A549 (cell line): ENCODE results near the gene DNAH17.

ENCODE experiments used
- CEBPB ChIP-seq, 2 experiments: fragments of >200 bp in 1 of 2; sonication (Bioruptor Twin) in 1 of 2; formaldehyde crosslinking in 1 of 2; IDR thresholded peaks; 2 replicates each; pipeline ENCODE4 v1.6.1; 2012 to 2016
- CHD2 ChIP-seq: fragments of 150-350 bp; IDR thresholded peaks from 2 replicates; pipeline ENCODE4 v1.6.1; 2014; ENCODE audit warnings: low read length; ENCODE audit not compliant: partially characterized antibody
- CHD4 ChIP-seq: fragments of 200-600 bp; sonication (generic); IDR thresholded peaks from 2 replicates; pipeline ENCODE4 v1.6.1; 2016; ENCODE audit warnings: antibody characterized with exemption, mild to moderate bottlenecking, borderline replicate concordance
- HDAC2 ChIP-seq: fragments of 200-600 bp; sonication (generic); IDR thresholded peaks from 2 replicates; pipeline ENCODE4 v1.6.1; 2016
- JUNB ChIP-seq: fragments of >200 bp; sonication (Bioruptor Twin); formaldehyde crosslinking; IDR thresholded peaks from 2 replicates; pipeline ENCODE4 v1.6.1; 2016
- MAFK ChIP-seq: fragments of 450-650 bp; IDR thresholded peaks from 2 replicates; pipeline ENCODE4 v1.6.1; 2014; ENCODE audit not compliant: partially characterized antibody
- MAZ ChIP-seq: fragments of 150-350 bp; IDR thresholded peaks from 2 replicates; pipeline ENCODE4 v1.6.1; 2014; ENCODE audit warnings: antibody characterized with exemption, low read depth, low read length, borderline replicate concordance
- POLR2A ChIP-seq: IDR thresholded peaks from 2 replicates; pipeline ENCODE4 v1.6.1; 2012; ENCODE audit warnings: mild to moderate bottlenecking, low read length
- RAD21 ChIP-seq, 2 experiments: fragments of >200 bp in 1 of 2; sonication (Bioruptor Twin) in 1 of 2; formaldehyde crosslinking in 1 of 2; IDR thresholded peaks in 1 of 2; conservative IDR thresholded peaks in 1 of 2; 2 replicates in 1 of 2; 3 replicates in 1 of 2; pipeline ENCODE4 v1.6.1; 2012 to 2018; ENCODE audit warnings: inconsistent platforms in 1 of 2
- RFX5 ChIP-seq: fragments of 450-650 bp; IDR thresholded peaks from 2 replicates; pipeline ENCODE4 v1.7.1; 2014; ENCODE audit warnings: antibody characterized with exemption, mild to moderate bottlenecking, moderate library complexity
- ZNF302 ChIP-seq: fragments of 250-450 bp; sonication (Bioruptor Pico); IDR thresholded peaks from 2 replicates; pipeline ENCODE4 v1.9.0; 2021; ENCODE audit warnings: inconsistent platforms, mild to moderate bottlenecking, moderate library complexity
- TF ChIP-seq, protein P1 (sequence below): fragments of >200 bp; sonication (Bioruptor Twin); formaldehyde crosslinking; IDR thresholded peaks from 3 replicates; pipeline ENCODE4 v1.5.1; 2016

DNA sequence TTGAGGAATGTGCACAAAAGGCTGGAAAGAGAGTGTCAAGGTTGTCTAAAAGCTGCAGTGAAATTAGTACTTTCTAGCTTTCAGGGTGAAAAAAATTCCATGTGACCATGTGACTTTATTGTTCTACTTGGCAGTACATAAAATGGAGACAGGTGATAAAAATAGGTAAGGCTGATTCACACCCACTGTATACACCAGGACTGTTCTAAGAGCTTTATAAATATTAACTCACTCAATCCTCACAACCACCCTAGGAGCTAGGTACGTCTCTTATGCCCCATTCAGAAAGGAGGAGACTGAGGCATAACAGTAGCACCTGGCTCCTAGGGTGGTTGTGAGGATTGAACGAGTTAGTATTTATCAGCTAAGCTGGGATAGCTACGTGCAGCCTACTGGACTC, 28.2 kb upstream of the DNAH17 start:
- TF ChIP-seq CHD2 (no peak), RAD21 (conservative IDR thresholded peaks at IDR 0.05 in 1 of 2, IDR thresholded peaks at IDR 0.05 in 1 of 2) (no peak), ZNF302 (CRISPR knock-in tag) (no peak), HDAC2 (no peak), MAFK (no peak), JUNB (no peak), CHD4 (no peak), CEBPB (IDR thresholded peaks at IDR 0.05) (no peak), POLR2A (no peak), RFX5 (no peak), MAZ (no peak)
- TF ChIP-seq, protein P1, sequence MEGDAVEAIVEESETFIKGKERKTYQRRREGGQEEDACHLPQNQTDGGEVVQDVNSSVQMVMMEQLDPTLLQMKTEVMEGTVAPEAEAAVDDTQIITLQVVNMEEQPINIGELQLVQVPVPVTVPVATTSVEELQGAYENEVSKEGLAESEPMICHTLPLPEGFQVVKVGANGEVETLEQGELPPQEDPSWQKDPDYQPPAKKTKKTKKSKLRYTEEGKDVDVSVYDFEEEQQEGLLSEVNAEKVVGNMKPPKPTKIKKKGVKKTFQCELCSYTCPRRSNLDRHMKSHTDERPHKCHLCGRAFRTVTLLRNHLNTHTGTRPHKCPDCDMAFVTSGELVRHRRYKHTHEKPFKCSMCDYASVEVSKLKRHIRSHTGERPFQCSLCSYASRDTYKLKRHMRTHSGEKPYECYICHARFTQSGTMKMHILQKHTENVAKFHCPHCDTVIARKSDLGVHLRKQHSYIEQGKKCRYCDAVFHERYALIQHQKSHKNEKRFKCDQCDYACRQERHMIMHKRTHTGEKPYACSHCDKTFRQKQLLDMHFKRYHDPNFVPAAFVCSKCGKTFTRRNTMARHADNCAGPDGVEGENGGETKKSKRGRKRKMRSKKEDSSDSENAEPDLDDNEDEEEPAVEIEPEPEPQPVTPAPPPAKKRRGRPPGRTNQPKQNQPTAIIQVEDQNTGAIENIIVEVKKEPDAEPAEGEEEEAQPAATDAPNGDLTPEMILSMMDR: no peak
